CD4-positive, alpha-beta T cell (primary cell): ENCODE measurements around the gene KRTDAP. TPM values are rescaled to one million over a fixed set of nuclear protein-coding genes. Genes with fewer than 3 reads are reported as not detected.
A peak's percentile ranks its signal among the peaks of the same experiment; 100 is the strongest.

Experiments
- ATAC-seq: fragments of 200-7000 bp; cut with Tn5 transposase; one replicate; pipeline ENCODE4 v1.10.0; 2022; ENCODE audit warnings: mild to moderate bottlenecking; ENCODE audit not compliant: poor library complexity
- CTCF ChIA-PET: fragments of 350-600 bp; sonication (Branson Sonifier 250); formaldehyde crosslinking; loops from one replicate; lab custom pipeline; 2021; ENCODE audit warnings: antibody characterized with exemption, inconsistent platforms; lab: Charles Lee
- POLR2A ChIA-PET: fragments of 350-600 bp; sonication (Branson Sonifier 250); formaldehyde crosslinking; loops from one replicate; lab custom pipeline; 2021; ENCODE audit warnings: antibody characterized with exemption, inconsistent platforms; lab: Charles Lee
- DNase-seq, 14 experiments: peaks; one replicate each; pipeline ENCODE4 v3.0.0-alpha.2; 2013 to 2020; ENCODE audit warnings: mixed read lengths in 2 of 14
- H3K27ac ChIP-seq, 2 donors: one replicate each; pipeline versions ENCODE4 v1.5.1 to v1.7.0; 2013; ENCODE audit warnings: low read length in 2 of 2, low read depth in 1 of 2, mild to moderate bottlenecking in 1 of 2
- H3K27me3 ChIP-seq, 2 experiments: 1 replicate in 1 of 2; 2 replicates in 1 of 2; pipeline versions ENCODE4 v1.6.1 to v1.7.0; 2013; ENCODE audit warnings: low read length in 2 of 2, control low read depth in 1 of 2, mild to moderate bottlenecking in 1 of 2, moderate library complexity in 1 of 2; ENCODE audit not compliant: insufficient read depth in 2 of 2, control insufficient read depth in 1 of 2
- H3K36me3 ChIP-seq: one replicate; pipeline ENCODE4 v1.6.1; 2013; ENCODE audit warnings: low read length, control low read depth; ENCODE audit not compliant: insufficient read depth
- H3K4me1 ChIP-seq: one replicate; pipeline ENCODE4 v1.6.1; 2013; ENCODE audit warnings: low read length, control low read depth; ENCODE audit not compliant: insufficient read depth
- H3K4me3 ChIP-seq: one replicate; pipeline ENCODE4 v1.5.1; 2013; ENCODE audit warnings: mild to moderate bottlenecking, low read length, moderate library complexity
- H3K9me3 ChIP-seq, 2 experiments: 1 replicate in 1 of 2; 2 replicates in 1 of 2; pipeline versions ENCODE4 v1.6.1 to v1.7.0; 2013; ENCODE audit warnings: low read length in 2 of 2, mild to moderate bottlenecking in 2 of 2, control low read depth in 1 of 2, moderate library complexity in 1 of 2; ENCODE audit not compliant: control insufficient read depth in 1 of 2, insufficient read depth in 1 of 2
- H3K27ac Mint-ChIP-seq: one replicate; pipeline ENCODE4 v1.8.0; 2020; ENCODE audit warnings: mixed read lengths
- H3K27me3 Mint-ChIP-seq: one replicate; pipeline ENCODE4 v1.8.0; 2021; ENCODE audit warnings: mixed read lengths
- H3K36me3 Mint-ChIP-seq: one replicate; pipeline ENCODE4 v1.8.0; 2021; ENCODE audit warnings: low read depth, mixed read lengths
- H3K4me1 Mint-ChIP-seq: one replicate; pipeline ENCODE4 v1.8.0; 2021; ENCODE audit warnings: low read depth, mixed read lengths
- H3K4me3 Mint-ChIP-seq: one replicate; pipeline ENCODE4 v1.8.0; 2020; ENCODE audit warnings: mild to moderate bottlenecking, mixed read lengths
- H3K9me3 Mint-ChIP-seq: one replicate; pipeline ENCODE4 v1.8.0; 2020; ENCODE audit warnings: mixed read lengths
- intact Hi-C, 2 experiments: fragments of 100-400 bp; cut with DNase I in 1 of 2; cut with micrococcal nuclease in 1 of 2; formaldehyde crosslinking; loops; one replicate each; pipeline versions ENCODE4 v1.15.1 to v1.9.0; 2023 to 2025; cut with DNase I, micrococcal nuclease
- total RNA-seq, 174 experiments: library from RNA in 2 of 174; stranded (reverse) in 2 of 174; gene quantifications; one replicate each; pipeline ENCODE4 v1.2.3 and lab custom pipeline; 2021 to 2026
- TF ChIP-seq, protein P1 (sequence below): fragments of 200-600 bp; IDR thresholded peaks from one replicate; pipeline ENCODE4 v1.8.0; 2022; ENCODE audit warnings: antibody characterized with exemption, mild to moderate bottlenecking

Gene KRTDAP
- total RNA-seq, 2 experiments from 2014 or later, result not detected

DNA sequence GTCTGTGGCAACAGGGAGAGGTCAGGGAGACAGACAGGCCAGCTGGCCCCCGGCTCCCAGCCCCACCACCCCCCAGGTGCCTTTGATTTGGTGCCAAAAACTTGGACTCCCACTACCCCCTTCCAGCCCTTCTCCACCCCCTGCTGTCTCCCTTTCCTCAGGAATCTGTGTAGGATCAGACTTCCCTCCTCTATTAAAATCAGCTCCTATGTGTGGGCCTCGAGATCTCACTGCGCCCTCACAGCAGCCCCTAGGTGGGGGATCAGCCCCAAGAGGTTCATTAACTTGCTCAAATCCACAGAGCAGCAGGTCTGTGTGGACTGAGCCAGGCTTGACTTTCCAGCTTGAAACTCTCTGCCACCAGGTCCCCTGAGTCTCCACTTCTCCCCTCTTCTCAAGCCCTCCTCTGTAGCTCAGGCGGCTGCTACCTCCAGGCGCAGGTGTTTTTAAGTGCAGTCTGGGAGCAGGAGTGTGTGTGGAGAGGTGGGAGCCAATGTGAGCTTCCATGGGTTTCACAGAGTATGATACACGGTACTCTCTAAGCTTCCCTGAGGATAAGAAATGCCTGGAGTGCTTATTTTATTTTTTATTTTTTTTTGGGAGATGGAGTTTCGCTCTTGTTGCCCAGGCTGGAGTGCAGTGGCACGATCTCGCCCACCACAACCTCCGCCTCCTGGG is 44.7 kb upstream of the KRTDAP start:
- CTCF ChIA-PET, result no interaction called here
- DNase-seq, result no peak
- no peak overlapping the region for H3K27ac ChIP-seq
- peaks cover 0 to 5% of the 10 kb centered on the region in 2 experiments for H3K9me3 ChIP-seq
- H3K27ac Mint-ChIP-seq, result no peak overlapping the region
- H3K9me3 Mint-ChIP-seq, result no peaks in the 10 kb centered on the region
- H3K36me3 Mint-ChIP-seq, result no peaks in the 10 kb centered on the region
- no peaks in the 10 kb centered on the region for H3K36me3 ChIP-seq
- intact Hi-C loops, result no loop called here
- POLR2A ChIA-PET, result no interaction called here
- H3K4me1 ChIP-seq, result peaks cover 14% of the 10 kb centered on the region
- H3K4me1 Mint-ChIP-seq, result peaks cover 12% of the 10 kb centered on the region
- ATAC-seq, result no peak
- no peak overlapping the region for H3K4me3 ChIP-seq
- TF ChIP-seq, protein P1, sequence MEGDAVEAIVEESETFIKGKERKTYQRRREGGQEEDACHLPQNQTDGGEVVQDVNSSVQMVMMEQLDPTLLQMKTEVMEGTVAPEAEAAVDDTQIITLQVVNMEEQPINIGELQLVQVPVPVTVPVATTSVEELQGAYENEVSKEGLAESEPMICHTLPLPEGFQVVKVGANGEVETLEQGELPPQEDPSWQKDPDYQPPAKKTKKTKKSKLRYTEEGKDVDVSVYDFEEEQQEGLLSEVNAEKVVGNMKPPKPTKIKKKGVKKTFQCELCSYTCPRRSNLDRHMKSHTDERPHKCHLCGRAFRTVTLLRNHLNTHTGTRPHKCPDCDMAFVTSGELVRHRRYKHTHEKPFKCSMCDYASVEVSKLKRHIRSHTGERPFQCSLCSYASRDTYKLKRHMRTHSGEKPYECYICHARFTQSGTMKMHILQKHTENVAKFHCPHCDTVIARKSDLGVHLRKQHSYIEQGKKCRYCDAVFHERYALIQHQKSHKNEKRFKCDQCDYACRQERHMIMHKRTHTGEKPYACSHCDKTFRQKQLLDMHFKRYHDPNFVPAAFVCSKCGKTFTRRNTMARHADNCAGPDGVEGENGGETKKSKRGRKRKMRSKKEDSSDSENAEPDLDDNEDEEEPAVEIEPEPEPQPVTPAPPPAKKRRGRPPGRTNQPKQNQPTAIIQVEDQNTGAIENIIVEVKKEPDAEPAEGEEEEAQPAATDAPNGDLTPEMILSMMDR, result no peak
- H3K4me3 Mint-ChIP-seq, result no peak overlapping the region
- peaks cover 31% of the 10 kb centered on the region for H3K27me3 Mint-ChIP-seq
- peaks cover 4 to 5% of the 10 kb centered on the region in 2 experiments for H3K27me3 ChIP-seq

- CTCF ChIA-PET, result no interaction called here
- Mint-ChIP-seq H3K27me3 (peaks cover 42% of the 10 kb centered on the region), H3K4me1 (peaks cover 12% of the 10 kb centered on the region), H3K4me3 (peak overlapping the region; percentile 86), H3K9me3 (no peaks in the 10 kb centered on the region), H3K27ac (peak overlapping the region; percentile 48), H3K36me3 (no peaks in the 10 kb centered on the region)
- POLR2A ChIA-PET, result no interaction called here
- TF ChIP-seq, protein P1, result no peak
- Histone ChIP-seq H3K4me3 (peak overlapping the region; percentile 42), H3K36me3 (no peaks in the 10 kb centered on the region), H3K4me1 (peaks cover 14% of the 10 kb centered on the region), H3K27ac (no peak overlapping the region), H3K9me3 (peaks cover 0 to 8% of the 10 kb centered on the region in 2 experiments), H3K27me3 (peaks cover 4 to 5% of the 10 kb centered on the region in 2 experiments)
- intact Hi-C loops, result no loop called here
- ATAC-seq (peak; percentile 91), DNase-seq (peak in 12 of 14 experiments; percentile 11 to 63 (median 44))
These were observed 43.6 kb upstream of the KRTDAP start for GRCh38 chr19:35533822-35534392.

- peak within 1 kb of the TSS; percentile 86 for H3K4me3 Mint-ChIP-seq
- H3K27ac Mint-ChIP-seq, result peak within 1 kb of the TSS; percentile 48
- peaks cover 0 to 8% of the 10 kb centered on the region in 2 experiments for H3K9me3 ChIP-seq
- ChIA-PET POLR2A (no interaction called here), CTCF (no interaction called here)
- TF ChIP-seq, protein P1, result no peak
- H3K36me3 ChIP-seq, result no peaks in the 10 kb centered on the region
- H3K9me3 Mint-ChIP-seq, result no peaks in the 10 kb centered on the region
- peaks cover 48% of the 10 kb centered on the region for H3K27me3 Mint-ChIP-seq
- intact Hi-C loops, result no loop called here
- DNase-seq, result no peak
- H3K4me3 ChIP-seq, result peak within 1 kb of the TSS; percentile 42
- peaks cover 4 to 5% of the 10 kb centered on the region in 2 experiments for H3K27me3 ChIP-seq
- H3K36me3 Mint-ChIP-seq, result no peaks in the 10 kb centered on the region
- H3K4me1 ChIP-seq, result peaks cover 14% of the 10 kb centered on the region
- no peak for ATAC-seq
- H3K4me1 Mint-ChIP-seq, result peaks cover 12% of the 10 kb centered on the region
- H3K27ac ChIP-seq, result no peak within 1 kb of the TSS
These were observed 43.0 kb upstream of the KRTDAP start, which contains the start of gene GAPDHS for GRCh38 chr19:35533201-35533821. TSS of gene GAPDHS (plus strand) at chr19:35533456. CDS start at chr19:35533528, 72 bp downstream.
